DMS114 treated with DMSO at 0.1 percent for 48 hours (cell line): Measurements from ENCODE around the gene PCDHGA6.
"Not testable (repeated sequence)": the region's sequence is repeated elsewhere in the genome, so short reads cannot be mapped to it uniquely, and the experiment has no call there.

Experiments
- DNase-seq: peaks from one replicate; lab custom pipeline; 2025; ENCODE audit not compliant: unreplicated experiment; lab: John Stamatoyannopoulos, UW

PCDHGA6 gene

GRCh38 chr5:141392429-141393198, 18.9 kb downstream of the PCDHGA6 start, which contains the start of gene PCDHGA8:
TSS of gene PCDHGA8 (plus strand) at chr5:141392633. CDS start at chr5:141392814, 181 bp downstream.
- no peak for DNase-seq

- no peak for DNase-seq
Observed at GRCh38 chr5:141393267-141393666, 19.6 kb downstream of the PCDHGA6 start.

- DNase-seq: not testable (repeated sequence)
Observed at GRCh38 chr5:141394401-141395187, 20.9 kb downstream of the PCDHGA6 start.

- not testable (repeated sequence) for DNase-seq
Observed at GRCh38 chr5:141397756-141398551, 24.3 kb downstream of the PCDHGA6 start, which contains the start of gene PCDHGB5. TSS of gene PCDHGB5 (plus strand) at chr5:141397947. CDS start at chr5:141398128, 181 bp downstream.

- no peak for DNase-seq
Observed at GRCh38 chr5:141398608-141399007, 24.9 kb downstream of the PCDHGA6 start.

- no peak for DNase-seq
Observed at GRCh38 chr5:141399555-141400258, 26.0 kb downstream of the PCDHGA6 start.

GRCh38 chr5:141402553-141403243, 29.0 kb downstream of the PCDHGA6 start, which contains the start of gene PCDHGA9:
TSS of gene PCDHGA9 (plus strand) at chr5:141402778. CDS start at chr5:141402953, 175 bp downstream.
- no peak for DNase-seq

GRCh38 chr5:141403387-141403786, 29.7 kb downstream of the PCDHGA6 start:
- no peak for DNase-seq

- DNase-seq: not testable (repeated sequence)
Observed at GRCh38 chr5:141407790-141408505, 34.3 kb downstream of the PCDHGA6 start, which contains the start of gene PCDHGB6. TSS of gene PCDHGB6 (plus strand) at chr5:141408021. CDS start at chr5:141408203, 182 bp downstream.

- DNase-seq: no peak
Observed at GRCh38 chr5:141409598-141410306, 36.1 kb downstream of the PCDHGA6 start.

GRCh38 chr5:141411575-141411974, 37.9 kb downstream of the PCDHGA6 start:
- DNase-seq: no peak

- DNase-seq: no peak
Observed at GRCh38 chr5:141412854-141413539, 39.3 kb downstream of the PCDHGA6 start, which contains the start of gene PCDHGA10. TSS of gene PCDHGA10 (plus strand) at chr5:141412987. CDS start at chr5:141413176, 189 bp downstream.

GRCh38 chr5:141413540-141414069, 39.9 kb downstream of the PCDHGA6 start:
- no peak for DNase-seq

GRCh38 chr5:141414548-141415274, 41.0 kb downstream of the PCDHGA6 start:
- DNase-seq: not testable (repeated sequence)

- not testable (repeated sequence) for DNase-seq
Observed at GRCh38 chr5:141415275-141415618, 41.6 kb downstream of the PCDHGA6 start.

GRCh38 chr5:141417494-141418172, 43.9 kb downstream of the PCDHGA6 start, which contains the start of gene PCDHGB7:
TSS of gene PCDHGB7 (plus strand) at chr5:141417677. CDS start at chr5:141417860, 183 bp downstream.
- not testable (repeated sequence) for DNase-seq
